Gastroesophageal sphincter (tissue), 3 donors: Measurements from ENCODE around the gene PIM3.

Experiments
- CTCF ChIP-seq, 4 experiments: fragments of 200-600 bp in 2 of 4; fragments of 450-650 bp in 2 of 4; sonication (generic) in 1 of 4; IDR thresholded peaks; one replicate each; pipeline ENCODE4 v1.5.1; 2017 to 2019; ENCODE audit warnings: antibody characterized with exemption in 4 of 4, mild to moderate bottlenecking in 2 of 4, moderate library complexity in 2 of 4
- EP300 ChIP-seq: sonication (generic); formaldehyde crosslinking; IDR thresholded peaks from one replicate; pipeline ENCODE4 v1.6.1; 2017; ENCODE audit warnings: antibody characterized with exemption, mild to moderate bottlenecking
- POLR2AphosphoS5 ChIP-seq: sonication (generic); formaldehyde crosslinking; IDR thresholded peaks from one replicate; pipeline ENCODE4 v1.6.1; 2017; ENCODE audit warnings: antibody characterized with exemption

GRCh38 chr22:49983148-49984042, 22.8 kb downstream of the PIM3 start:
- peak in 2 of 4 experiments; percentile 20 to 49 for TF ChIP-seq CTCF (IDR thresholded peaks at IDR 0.05)
- TF ChIP-seq POLR2AphosphoS5, result no peak
- no peak for TF ChIP-seq EP300
